Measurements from ENCODE around the gene AKIRIN1. TPM values are rescaled to one million over a fixed set of nuclear protein-coding genes. Genes with fewer than 3 reads are reported as not detected.
A peak's percentile ranks its signal among the peaks of the same experiment; 100 is the strongest.
"Not testable (repeated sequence)": the region's sequence is repeated elsewhere in the genome, so short reads cannot be mapped to it uniquely, and the experiment has no call there.

AKIRIN1 gene
- total RNA-seq, 1 donor from 2014 or later = 26.1 TPM

- H3K4me3 ChIP-seq (ENCODE audit: low read length in 3 of 3) = no peak overlapping the region
- no peak overlapping the region for H3K9ac ChIP-seq (ENCODE audit: low read depth in 1 of 3, low read length in 3 of 3)
- peaks cover 0 to 4% (median 0%) of the 10 kb centered on the region in 3 donors for H3K4me1 ChIP-seq (ENCODE audit: control insufficient read depth in 3 of 3, insufficient read depth in 3 of 3, low read length in 3 of 3)
- peaks cover 35 to 36% (median 36%) of the 10 kb centered on the region in 3 donors for H3K36me3 ChIP-seq (ENCODE audit: control insufficient read depth in 3 of 3, insufficient read depth in 3 of 3, low read length in 3 of 3)
- no peaks in the 10 kb centered on the region for H3K27me3 ChIP-seq (ENCODE audit: control insufficient read depth in 3 of 3, insufficient read depth in 3 of 3, low read length in 3 of 3)
- no peaks in the 10 kb centered on the region for H3K9me3 ChIP-seq (ENCODE audit: control insufficient read depth in 3 of 3, low read length in 3 of 3)
- no peak overlapping the region for H3K27ac ChIP-seq (ENCODE audit: low read depth, low read length)
Observed at GRCh38 chr1:39036678-39037077, 45.6 kb downstream of the AKIRIN1 start.

DNA sequence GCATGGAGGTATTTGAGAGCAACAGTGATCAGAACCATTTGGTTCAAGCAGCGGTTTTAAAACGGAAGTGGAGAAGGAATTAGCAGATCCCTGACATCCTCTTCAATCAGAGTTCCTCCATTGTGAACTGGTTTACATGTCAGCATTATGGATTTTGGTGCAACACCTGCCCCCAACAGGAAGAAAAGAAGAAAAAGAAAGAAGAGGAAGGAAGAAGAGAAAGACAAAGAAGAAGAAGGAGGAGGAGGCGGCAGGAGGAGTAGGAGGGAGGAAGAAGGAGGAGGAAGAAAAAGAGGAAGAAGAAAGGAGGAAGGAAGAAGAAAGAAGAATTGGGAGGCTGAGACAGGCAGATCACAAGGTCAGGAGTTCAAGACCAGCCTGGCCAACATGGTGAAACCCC, 52.4 kb downstream of the AKIRIN1 start:
- Histone ChIP-seq H3K36me3 (ENCODE audit: control insufficient read depth in 3 of 3, insufficient read depth in 3 of 3, low read length in 3 of 3) (peaks cover 12 to 27% (median 24%) of the 10 kb centered on the region in 3 donors), H3K9ac (ENCODE audit: low read depth in 1 of 3, low read length in 3 of 3) (no peak overlapping the region), H3K9me3 (ENCODE audit: control insufficient read depth in 3 of 3, low read length in 3 of 3) (no peaks in the 10 kb centered on the region), H3K4me1 (ENCODE audit: control insufficient read depth in 3 of 3, insufficient read depth in 3 of 3, low read length in 3 of 3) (peaks cover 10 to 13% (median 13%) of the 10 kb centered on the region in 3 donors), H3K4me3 (ENCODE audit: low read length in 3 of 3) (no peak overlapping the region), H3K27me3 (ENCODE audit: control insufficient read depth in 3 of 3, insufficient read depth in 3 of 3, low read length in 3 of 3) (no peaks in the 10 kb centered on the region), H3K27ac (ENCODE audit: low read depth, low read length) (no peak overlapping the region)

GRCh38 chr1:39044762-39045161, 53.7 kb downstream of the AKIRIN1 start:
- Histone ChIP-seq H3K27ac (ENCODE audit: low read depth, low read length) (no peak overlapping the region), H3K9ac (ENCODE audit: low read depth in 1 of 3, low read length in 3 of 3) (no peak overlapping the region), H3K9me3 (ENCODE audit: control insufficient read depth in 3 of 3, low read length in 3 of 3) (no peaks in the 10 kb centered on the region), H3K27me3 (ENCODE audit: control insufficient read depth in 3 of 3, insufficient read depth in 3 of 3, low read length in 3 of 3) (no peaks in the 10 kb centered on the region), H3K36me3 (ENCODE audit: control insufficient read depth in 3 of 3, insufficient read depth in 3 of 3, low read length in 3 of 3) (peaks cover 12 to 27% (median 24%) of the 10 kb centered on the region in 3 donors), H3K4me1 (ENCODE audit: control insufficient read depth in 3 of 3, insufficient read depth in 3 of 3, low read length in 3 of 3) (peaks cover 10 to 13% (median 13%) of the 10 kb centered on the region in 3 donors), H3K4me3 (ENCODE audit: low read length in 3 of 3) (no peak overlapping the region)

DNA sequence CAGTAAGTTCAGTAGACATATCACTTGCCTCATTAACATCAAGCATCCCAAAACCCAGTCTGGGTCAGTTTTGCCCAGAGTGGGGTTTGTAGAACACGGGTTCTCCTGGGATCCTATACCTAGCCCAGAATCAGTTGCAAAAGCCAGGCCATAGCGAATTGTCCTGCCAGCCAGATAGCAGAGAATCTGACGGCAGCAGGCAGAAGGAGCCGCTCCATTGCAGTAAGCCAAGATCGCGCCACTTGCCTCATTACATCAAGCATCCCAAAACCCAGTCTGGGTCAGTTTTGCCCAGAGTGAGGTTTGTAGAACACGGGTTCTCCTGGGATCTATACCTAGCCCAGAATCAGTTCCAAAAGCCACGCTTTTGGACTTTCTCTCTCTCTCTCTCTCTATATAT, 54.2 kb downstream of the AKIRIN1 start:
- Histone ChIP-seq H3K4me3 (ENCODE audit: low read length in 3 of 3) (no peak overlapping the region), H3K36me3 (ENCODE audit: control insufficient read depth in 3 of 3, insufficient read depth in 3 of 3, low read length in 3 of 3) (peaks cover 12 to 29% (median 27%) of the 10 kb centered on the region in 3 donors), H3K27me3 (ENCODE audit: control insufficient read depth in 3 of 3, insufficient read depth in 3 of 3, low read length in 3 of 3) (no peaks in the 10 kb centered on the region)

DNA sequence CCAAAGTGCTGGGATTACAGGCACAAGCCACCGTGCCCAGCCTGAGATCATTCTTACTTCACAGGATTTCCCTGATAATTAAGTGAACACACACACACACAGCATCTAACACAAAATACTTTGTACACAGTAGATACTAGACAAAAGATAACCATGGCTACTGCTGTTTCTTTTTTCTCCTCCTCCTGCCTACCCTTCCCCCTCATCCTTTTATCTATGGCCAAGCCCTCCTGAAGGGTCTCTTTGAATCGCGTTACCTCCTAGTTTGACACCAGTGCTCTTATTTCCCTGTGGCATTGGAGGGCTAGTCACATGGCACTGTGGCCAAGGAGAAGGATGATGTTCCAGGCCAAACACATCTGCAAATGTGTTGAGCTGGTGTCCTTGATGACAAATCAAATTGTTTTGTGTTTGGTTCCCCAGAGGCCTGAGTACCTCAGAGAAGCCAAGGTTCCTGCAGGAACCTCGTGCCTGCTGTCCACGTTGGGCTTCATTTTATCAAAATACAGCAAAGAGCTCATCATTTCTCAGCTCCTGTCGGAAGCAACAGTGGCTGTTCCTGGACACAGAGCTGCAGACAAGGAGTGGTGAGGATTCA, 55.6 kb downstream of the AKIRIN1 start:
- peak overlapping the region; percentile 12 to 51 (median 18) for H3K9ac ChIP-seq (ENCODE audit: low read depth in 1 of 3, low read length in 3 of 3)
- H3K9me3 ChIP-seq (ENCODE audit: control insufficient read depth in 3 of 3, low read length in 3 of 3) = no peaks in the 10 kb centered on the region
- no peak overlapping the region for H3K4me3 ChIP-seq (ENCODE audit: low read length in 3 of 3)
- no peaks in the 10 kb centered on the region for H3K27me3 ChIP-seq (ENCODE audit: control insufficient read depth in 3 of 3, insufficient read depth in 3 of 3, low read length in 3 of 3)
- peak overlapping the region; percentile 79 for H3K27ac ChIP-seq (ENCODE audit: low read depth, low read length)
- H3K4me1 ChIP-seq (ENCODE audit: control insufficient read depth in 3 of 3, insufficient read depth in 3 of 3, low read length in 3 of 3) = peaks cover 10 to 13% (median 13%) of the 10 kb centered on the region in 3 donors
- peaks cover 7 to 19% (median 18%) of the 10 kb centered on the region in 3 donors for H3K36me3 ChIP-seq (ENCODE audit: control insufficient read depth in 3 of 3, insufficient read depth in 3 of 3, low read length in 3 of 3)

More for the DNA sequence above, 54.2 kb downstream of the AKIRIN1 start:
- H3K9me3 ChIP-seq (ENCODE audit: control insufficient read depth in 3 of 3, low read length in 3 of 3) = no peaks in the 10 kb centered on the region
- H3K27ac ChIP-seq (ENCODE audit: low read depth, low read length) = no peak overlapping the region
- peaks cover 10 to 13% (median 13%) of the 10 kb centered on the region in 3 donors for H3K4me1 ChIP-seq (ENCODE audit: control insufficient read depth in 3 of 3, insufficient read depth in 3 of 3, low read length in 3 of 3)
- no peak overlapping the region for H3K9ac ChIP-seq (ENCODE audit: low read depth in 1 of 3, low read length in 3 of 3)

DNA sequence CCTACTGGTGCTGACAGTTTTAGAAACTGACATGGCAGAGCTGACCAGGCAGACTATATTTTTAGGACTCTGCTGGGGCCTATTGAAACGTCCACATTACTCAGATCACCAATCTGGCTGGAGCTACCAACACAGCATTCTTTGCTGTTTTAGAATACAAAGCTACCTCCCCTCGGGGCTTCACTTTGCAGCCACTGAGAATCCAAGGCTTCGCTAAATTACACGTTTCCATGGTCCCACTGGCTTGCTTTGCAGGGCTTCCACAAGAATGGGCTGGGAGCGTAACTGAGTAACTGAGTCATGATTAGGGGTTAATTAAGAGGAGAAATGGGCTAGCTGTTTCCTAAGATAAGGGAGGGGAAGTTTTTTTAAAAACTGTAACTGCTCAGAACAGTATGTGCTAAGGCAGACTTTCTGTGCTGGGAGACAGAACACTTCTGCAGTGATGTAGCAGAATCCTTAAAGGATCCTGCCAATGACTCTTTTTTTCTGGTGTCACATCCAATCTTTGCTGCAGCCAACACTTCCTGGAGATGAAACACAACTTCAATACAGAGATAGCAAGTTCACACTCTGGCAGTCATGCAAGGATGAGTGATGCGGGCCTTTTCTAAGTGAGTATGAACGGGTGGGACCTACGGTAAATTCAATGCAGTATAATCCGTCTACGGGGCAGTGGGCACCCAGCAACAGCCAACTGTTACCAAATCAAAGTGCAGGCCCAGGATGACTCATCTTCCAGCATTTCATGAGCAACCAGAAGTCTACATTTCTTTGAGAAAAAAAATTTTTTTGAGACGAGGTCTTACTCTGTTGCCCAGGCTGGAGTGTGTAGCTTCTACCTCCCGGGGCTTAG, 56.5 kb downstream of the AKIRIN1 start:
- H3K4me3 ChIP-seq (ENCODE audit: low read length in 3 of 3) = no peak overlapping the region
- H3K27me3 ChIP-seq (ENCODE audit: control insufficient read depth in 3 of 3, insufficient read depth in 3 of 3, low read length in 3 of 3) = no peaks in the 10 kb centered on the region
- H3K4me1 ChIP-seq (ENCODE audit: control insufficient read depth in 3 of 3, insufficient read depth in 3 of 3, low read length in 3 of 3) = peaks cover 10 to 13% (median 13%) of the 10 kb centered on the region in 3 donors
- peak overlapping the region in 2 of 3 donors; percentile 18 to 51 for H3K9ac ChIP-seq (ENCODE audit: low read depth in 1 of 3, low read length in 3 of 3)
- H3K36me3 ChIP-seq (ENCODE audit: control insufficient read depth in 3 of 3, insufficient read depth in 3 of 3, low read length in 3 of 3) = peaks cover 3 to 14% (median 13%) of the 10 kb centered on the region in 3 donors
- H3K27ac ChIP-seq (ENCODE audit: low read depth, low read length) = peak overlapping the region; percentile 79
- no peaks in the 10 kb centered on the region for H3K9me3 ChIP-seq (ENCODE audit: control insufficient read depth in 3 of 3, low read length in 3 of 3)

- H3K36me3 ChIP-seq (ENCODE audit: control insufficient read depth in 3 of 3, insufficient read depth in 3 of 3, low read length in 3 of 3) = peaks cover 0 to 13% (median 6%) of the 10 kb centered on the region in 3 donors
- no peak overlapping the region for H3K9ac ChIP-seq (ENCODE audit: low read depth in 1 of 3, low read length in 3 of 3)
- H3K27me3 ChIP-seq (ENCODE audit: control insufficient read depth in 3 of 3, insufficient read depth in 3 of 3, low read length in 3 of 3) = no peaks in the 10 kb centered on the region
- peaks cover 10 to 13% (median 13%) of the 10 kb centered on the region in 3 donors for H3K4me1 ChIP-seq (ENCODE audit: control insufficient read depth in 3 of 3, insufficient read depth in 3 of 3, low read length in 3 of 3)
- H3K9me3 ChIP-seq (ENCODE audit: control insufficient read depth in 3 of 3, low read length in 3 of 3) = no peaks in the 10 kb centered on the region
- H3K27ac ChIP-seq (ENCODE audit: low read depth, low read length) = no peak overlapping the region
- no peak overlapping the region for H3K4me3 ChIP-seq (ENCODE audit: low read length in 3 of 3)
Observed at GRCh38 chr1:39048745-39049370, 57.8 kb downstream of the AKIRIN1 start.

DNA sequence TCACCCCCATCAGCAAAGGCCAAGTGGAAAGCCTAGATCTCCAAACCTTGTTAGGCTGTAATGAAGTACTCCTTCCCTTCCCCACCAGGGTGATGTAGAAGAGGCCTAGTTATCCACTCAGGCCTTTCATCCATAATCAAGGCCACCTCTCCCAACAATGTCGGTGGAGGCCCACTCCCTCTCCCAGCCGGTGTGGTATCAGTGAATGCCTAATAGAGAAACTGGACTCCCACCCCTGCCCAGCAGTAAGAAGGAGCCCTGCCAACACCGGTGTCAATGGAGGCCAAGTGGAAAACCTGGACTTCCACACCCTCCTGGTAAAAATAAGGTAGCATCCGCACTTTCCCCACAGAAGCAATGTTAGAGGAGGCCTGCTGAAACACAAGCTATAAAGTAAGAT, 58.9 kb downstream of the AKIRIN1 start:
- H3K4me3 ChIP-seq (ENCODE audit: low read length in 3 of 3) = no peak overlapping the region
- no peaks in the 10 kb centered on the region for H3K9me3 ChIP-seq (ENCODE audit: control insufficient read depth in 3 of 3, low read length in 3 of 3)
- H3K9ac ChIP-seq (ENCODE audit: low read depth in 1 of 3, low read length in 3 of 3) = no peak overlapping the region
- no peaks in the 10 kb centered on the region for H3K27me3 ChIP-seq (ENCODE audit: control insufficient read depth in 3 of 3, insufficient read depth in 3 of 3, low read length in 3 of 3)
- peaks cover 0 to 10% (median 0%) of the 10 kb centered on the region in 3 donors for H3K36me3 ChIP-seq (ENCODE audit: control insufficient read depth in 3 of 3, insufficient read depth in 3 of 3, low read length in 3 of 3)
- H3K27ac ChIP-seq (ENCODE audit: low read depth, low read length) = no peak overlapping the region
- peaks cover 10 to 13% (median 13%) of the 10 kb centered on the region in 3 donors for H3K4me1 ChIP-seq (ENCODE audit: control insufficient read depth in 3 of 3, insufficient read depth in 3 of 3, low read length in 3 of 3)

DNA sequence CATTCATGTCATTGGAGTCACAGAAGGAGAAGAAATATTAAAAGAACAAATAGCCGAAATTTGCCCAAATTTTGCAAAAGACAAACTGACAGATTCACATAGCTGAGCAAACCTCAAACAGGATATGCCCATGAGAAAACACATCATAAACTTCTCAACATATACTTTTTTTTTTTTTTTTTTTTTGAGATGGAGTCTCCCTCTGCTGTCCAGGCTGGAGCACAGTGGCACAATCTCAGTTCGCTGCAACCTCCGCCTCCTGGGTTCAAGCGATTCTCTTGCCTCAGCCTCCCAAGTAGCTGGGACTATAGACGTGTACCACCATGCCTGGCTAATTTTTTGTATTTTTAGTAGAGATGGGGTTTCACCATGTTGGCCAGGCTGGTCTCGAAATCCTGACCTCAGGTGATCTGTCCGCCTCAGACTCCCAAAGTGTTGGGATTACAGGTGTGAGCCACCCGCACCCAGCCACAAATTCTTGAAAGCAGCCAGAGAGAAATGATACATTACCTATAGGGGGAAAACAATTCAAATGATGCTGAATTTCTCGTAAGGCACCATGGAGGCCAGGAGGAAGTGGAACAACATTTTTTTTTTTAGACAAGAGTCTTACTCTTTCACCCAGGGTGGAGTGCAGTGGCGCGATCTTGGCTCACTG, 60.2 kb downstream of the AKIRIN1 start:
- not testable (repeated sequence) for H3K27me3 ChIP-seq (ENCODE audit: control insufficient read depth in 3 of 3, insufficient read depth in 3 of 3, low read length in 3 of 3); H3K36me3 ChIP-seq (ENCODE audit: control insufficient read depth in 3 of 3, insufficient read depth in 3 of 3, low read length in 3 of 3); H3K27ac ChIP-seq (ENCODE audit: low read depth, low read length); H3K9ac ChIP-seq (ENCODE audit: low read depth in 1 of 3, low read length in 3 of 3); H3K4me3 ChIP-seq (ENCODE audit: low read length in 3 of 3); H3K9me3 ChIP-seq (ENCODE audit: control insufficient read depth in 3 of 3, low read length in 3 of 3)
- peaks cover 10 to 13% (median 13%) of the 10 kb centered on the region in 3 donors for H3K4me1 ChIP-seq (ENCODE audit: control insufficient read depth in 3 of 3, insufficient read depth in 3 of 3, low read length in 3 of 3)

All from skeletal muscle tissue (tissue), 4 donors.